ENCODE data around the gene INPP5A.

INPP5A gene

DNA sequence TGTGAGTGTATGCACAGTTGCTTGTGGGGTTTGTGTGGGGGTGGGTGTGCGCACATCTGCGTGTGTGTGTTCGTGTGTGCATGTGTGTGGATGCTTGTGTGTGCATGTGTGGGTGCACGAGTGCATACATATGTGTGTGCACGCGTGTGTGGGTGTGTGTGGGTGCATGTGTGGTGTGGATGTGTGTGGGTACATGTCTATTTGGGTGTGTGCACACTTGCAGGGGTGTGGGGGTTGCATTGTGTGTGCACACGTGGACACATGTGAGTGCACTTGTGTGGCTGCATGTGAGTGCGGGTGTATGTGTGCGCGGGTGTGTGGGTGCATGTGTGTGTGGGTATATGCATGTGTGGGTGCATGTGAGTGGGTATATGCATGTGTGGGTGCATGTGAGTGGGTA lies 174.7 kb downstream of the INPP5A start:
- DNase-seq: no peak

GRCh38 chr10:132712743-132713142 lies 175.2 kb downstream of the INPP5A start:
- DNase-seq: no peak

DNA sequence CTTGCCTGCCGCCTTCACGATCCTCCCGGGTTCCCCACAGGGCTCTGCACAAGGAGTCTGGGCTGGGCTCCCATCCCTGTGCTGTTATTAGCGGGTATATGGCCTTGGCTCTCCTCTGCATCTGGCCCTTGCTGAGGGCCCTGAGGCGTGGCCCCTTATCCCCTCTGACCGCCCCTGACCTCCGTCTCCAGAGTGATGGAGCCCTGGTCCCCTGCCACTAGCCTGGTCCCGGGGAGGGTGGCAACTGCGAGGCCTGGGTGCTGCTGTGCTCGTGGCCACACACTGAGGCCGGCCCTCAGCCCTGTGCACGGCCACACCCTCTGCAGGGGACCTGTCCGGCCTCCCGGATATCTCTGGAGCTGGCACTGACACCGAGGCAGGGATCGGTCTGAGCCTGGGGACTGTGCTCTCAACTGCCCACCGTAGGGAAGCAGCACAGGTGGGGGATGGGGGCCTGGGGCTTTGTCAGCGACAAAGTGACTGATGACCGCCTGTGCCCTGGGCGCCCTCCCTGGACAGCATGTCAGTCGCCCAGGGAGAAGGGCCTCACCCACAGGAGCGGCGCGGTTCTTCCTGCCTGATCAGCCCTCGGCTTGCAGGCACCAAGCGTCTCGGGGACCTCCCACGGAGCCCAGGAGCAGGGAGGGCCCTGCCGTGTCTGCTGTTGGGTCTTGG lies 176.0 kb downstream of the INPP5A start:
- DNase-seq: no peak

DNA sequence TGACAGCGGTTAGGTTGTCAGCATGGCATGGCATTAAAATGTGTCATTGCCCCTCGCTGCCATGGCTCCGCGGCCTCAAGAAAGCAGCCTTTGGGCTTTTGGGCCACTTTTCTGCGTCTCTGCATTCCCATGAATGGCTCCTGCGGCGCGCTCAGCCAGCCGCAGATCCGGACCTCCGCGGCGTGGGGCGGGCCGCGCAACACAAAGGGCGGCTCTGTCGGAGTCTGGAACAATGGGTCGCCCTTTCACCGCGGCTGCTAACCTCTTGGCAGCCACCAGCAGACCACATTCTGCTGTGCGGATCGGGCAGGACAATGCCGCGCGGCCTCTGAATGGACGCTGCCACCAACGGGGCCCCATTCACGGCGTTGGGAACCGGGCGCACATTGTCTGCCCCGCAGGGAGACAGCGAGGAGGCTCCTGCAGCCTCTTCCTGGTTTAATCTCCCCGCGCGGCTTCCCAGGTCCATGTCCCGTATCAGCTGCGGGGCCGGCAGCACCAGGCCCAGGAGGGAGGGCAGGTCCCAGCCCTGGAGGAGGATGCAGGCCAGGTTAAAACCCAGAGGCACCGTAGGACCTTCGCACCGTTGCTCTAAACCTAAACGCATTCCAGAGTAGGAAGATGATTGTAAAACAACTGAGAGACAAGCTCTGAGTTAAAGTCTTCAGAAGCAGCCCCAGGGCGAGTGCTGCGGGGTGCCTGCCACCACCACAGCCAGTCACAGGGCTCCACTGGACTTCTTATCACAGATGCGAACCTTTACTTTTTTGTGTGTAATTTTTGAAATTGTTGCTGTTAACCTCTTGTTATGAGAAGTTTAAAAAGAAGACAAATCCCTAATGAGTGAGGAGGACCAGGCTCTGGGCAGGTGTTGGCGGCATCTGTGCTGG lies 176.8 kb downstream of the INPP5A start:
- no peak for DNase-seq

GRCh38 chr10:132714986-132715775 lies 177.6 kb downstream of the INPP5A start:
- no peak for DNase-seq

GRCh38 chr10:132715776-132716680 lies 178.4 kb downstream of the INPP5A start:
- DNase-seq: no peak

DNA sequence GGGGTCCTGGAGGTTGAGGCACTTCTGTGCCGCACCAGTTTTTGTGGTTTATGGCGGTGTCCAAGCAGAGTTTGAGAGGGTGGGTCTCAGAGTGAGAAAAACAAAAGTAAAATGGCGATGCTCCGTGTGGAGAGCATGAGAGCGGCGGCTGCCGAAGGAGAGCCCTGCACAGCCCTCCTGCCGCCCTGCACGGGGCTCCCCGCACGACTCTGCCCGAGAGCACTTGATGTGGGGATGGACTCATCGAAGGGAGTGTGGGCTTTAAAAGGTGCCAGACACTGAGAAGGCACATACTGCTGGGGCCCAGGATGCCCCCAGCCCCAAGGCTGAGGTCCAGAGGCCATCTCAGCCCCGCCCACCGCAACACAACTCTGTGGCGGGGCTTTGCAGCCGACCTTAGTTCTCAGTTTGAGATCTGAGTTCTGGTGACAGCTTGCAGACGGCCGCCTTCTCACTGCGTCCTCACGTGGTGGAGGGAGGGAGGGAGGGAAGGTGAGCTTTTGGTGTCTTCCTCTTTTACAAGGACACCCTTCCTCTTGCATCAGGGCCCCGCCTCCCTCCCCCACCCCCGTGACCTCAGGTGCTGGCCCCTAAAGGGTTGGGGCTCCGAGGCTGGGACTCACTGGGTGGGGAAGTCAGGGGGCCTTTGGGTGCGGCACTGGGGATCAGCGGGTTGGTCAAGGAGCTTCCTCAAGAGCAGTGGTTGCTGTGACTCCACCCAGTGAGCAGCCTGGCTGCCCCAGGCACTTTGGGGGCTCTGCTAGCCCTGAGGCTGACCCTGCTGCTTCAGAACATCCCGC lies 179.3 kb downstream of the INPP5A start:
- no peak for DNase-seq

DNA sequence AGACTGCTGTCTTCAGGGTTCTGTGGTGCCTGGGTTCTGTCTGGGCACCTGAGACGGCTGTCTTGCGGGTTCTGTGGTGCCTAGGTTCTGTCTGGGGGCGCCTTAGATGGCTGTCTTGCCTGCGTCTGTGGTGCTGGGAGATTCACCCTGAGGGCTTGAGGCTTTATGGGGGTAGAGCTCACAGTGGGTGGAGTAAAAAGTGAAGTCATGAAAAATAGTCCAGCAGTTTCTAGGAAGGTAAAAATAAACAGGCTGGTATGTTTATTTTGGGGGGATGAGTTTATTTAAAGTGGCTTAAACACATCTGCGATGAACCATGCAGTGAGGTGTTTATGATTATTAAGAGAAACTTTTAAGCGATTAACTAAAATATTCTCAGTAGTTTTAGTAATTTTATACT lies 184.1 kb downstream of the INPP5A start:
- no peak for DNase-seq

DNA sequence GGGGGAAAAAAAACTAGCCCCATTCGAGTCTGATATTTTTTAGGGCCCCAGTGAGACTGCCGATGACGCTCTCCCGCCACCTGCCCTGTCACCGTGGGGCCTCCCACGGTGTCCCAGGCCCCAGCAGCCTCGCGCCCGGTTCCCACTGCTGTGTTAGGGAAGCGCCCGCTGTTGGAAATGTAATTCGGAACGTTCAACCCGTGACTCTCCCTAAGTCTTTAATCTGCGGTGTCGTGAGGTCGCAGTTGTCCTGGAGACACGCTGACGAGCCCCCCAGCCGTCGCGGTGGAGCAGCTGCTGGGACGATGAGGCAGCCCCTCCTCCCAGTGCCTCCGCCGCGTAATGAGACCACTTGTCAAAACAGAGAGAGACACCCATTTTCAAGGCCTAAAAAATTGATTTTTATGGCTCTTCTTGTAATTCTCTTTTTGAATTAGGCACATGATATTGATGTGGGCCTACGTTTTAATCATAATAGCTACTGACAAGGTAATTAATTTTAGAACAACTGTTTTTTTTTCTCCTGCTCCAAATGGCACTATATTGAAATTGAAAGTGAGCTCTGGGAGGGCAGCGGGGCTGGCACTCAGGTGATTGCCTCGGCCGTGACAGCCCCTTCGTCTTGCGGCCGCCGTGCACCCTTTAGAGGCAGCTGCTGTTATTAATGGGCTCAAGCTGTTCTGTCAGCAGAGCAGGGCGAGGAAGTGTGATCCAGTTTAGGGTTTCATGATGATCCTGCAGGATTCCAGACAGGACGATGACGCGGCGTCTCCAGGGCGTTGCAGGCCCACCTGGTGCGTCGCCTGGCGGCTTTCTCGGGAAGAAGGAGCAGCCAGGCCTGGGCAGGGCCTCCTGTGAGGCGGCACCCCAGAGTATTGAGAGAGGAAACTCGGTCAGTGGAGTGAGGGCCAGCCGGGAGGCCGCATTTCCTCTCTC lies 185.1 kb downstream of the INPP5A start:
- DNase-seq: no peak

DNA sequence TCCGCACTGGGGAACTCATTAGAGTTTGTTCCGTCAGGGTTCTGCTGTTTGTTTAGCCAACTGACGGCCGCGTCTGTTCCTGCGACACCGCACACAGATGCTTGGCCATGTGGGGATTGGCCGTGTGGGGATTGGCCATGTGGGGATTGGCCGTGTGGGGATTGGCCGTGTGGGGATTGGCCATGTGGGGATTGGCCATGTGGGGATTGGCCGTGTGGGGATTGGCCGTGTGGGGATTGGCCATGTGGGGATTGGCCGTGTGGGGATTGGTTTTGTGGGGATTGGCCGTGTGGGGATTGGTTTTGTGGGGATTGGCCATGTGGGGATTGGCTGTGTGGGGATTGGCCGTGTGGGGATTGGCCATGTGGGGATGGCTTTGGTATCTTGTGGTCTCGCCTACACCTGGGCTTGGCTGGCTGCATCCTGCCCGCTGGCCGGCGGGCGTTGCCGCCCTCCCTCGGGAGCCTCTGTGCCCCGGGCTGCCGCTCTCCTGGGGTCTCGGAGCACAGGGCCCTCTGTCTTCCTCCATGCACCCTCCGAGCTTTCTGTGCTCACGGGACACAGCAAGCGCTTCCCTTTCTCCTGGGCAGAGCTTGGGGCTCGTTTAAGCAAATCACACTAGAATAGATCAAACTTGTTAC lies 185.9 kb downstream of the INPP5A start:
- DNase-seq: no peak

DNA sequence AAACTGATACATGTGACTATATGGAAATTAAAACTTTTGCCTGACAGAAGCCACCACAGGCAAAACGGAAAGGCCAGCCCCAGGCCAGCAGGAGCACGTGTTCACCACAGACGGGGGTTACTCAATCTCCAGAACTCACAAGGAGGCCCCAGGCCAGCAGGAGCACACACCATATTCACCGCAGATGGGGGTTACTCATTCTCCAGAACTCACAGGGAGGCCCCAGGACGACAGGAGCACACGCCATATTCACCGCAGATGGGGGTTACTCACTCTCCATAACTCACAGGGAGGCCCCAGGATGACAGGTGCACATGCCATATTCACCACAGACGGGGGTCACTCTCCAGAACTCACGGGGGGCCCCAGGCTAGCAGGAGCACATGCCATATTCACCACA lies 186.9 kb downstream of the INPP5A start:
- no peak for DNase-seq

DNA sequence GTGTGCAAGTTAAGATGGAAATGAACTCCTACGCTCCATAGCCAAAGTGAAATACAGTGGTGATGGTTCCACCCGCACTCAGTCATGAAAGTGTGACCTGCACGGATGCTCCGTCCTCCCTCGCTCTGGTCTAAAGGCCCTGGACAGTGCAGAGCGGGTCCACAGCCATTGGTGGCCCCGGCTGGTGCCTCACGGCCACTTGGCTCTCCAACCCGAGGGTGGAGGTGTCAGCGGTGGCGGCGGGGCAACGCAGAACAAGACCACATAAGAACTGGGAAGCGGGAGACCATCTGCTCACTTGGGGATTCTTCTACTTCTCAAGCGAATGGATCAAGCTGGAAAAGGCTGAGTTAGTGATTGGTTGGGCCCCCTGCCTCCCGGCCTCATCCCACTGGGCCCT lies 187.6 kb downstream of the INPP5A start:
- no peak for DNase-seq

- no peak for DNase-seq
Measured at GRCh38 chr10:132726194-132726593, 188.6 kb downstream of the INPP5A start.

- no peak for DNase-seq
Measured at GRCh38 chr10:132726951-132727350, 189.4 kb downstream of the INPP5A start.

- no peak for DNase-seq
Measured at GRCh38 chr10:132727411-132727810, 189.8 kb downstream of the INPP5A start.

DNA sequence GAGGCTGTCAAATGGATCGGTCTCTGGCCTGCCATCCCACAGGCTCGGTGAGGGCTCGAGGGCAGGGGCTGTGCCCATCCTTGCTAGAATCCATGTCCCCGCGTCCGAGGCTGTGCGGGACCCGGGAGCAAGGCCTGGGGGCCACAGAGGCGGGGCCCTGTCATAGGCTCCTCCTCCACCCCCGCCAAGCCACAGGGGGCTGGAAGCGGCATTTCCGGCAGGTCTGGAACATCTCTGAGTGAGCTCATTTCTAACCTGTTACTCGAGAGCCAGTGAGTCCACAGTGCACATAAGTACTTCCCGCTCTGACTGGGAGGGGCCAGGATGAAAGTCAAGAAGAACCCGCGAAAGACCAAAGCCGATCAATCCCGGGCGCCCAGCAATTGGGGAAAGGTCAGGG lies 190.7 kb downstream of the INPP5A start:
- DNase-seq: no peak

DNA sequence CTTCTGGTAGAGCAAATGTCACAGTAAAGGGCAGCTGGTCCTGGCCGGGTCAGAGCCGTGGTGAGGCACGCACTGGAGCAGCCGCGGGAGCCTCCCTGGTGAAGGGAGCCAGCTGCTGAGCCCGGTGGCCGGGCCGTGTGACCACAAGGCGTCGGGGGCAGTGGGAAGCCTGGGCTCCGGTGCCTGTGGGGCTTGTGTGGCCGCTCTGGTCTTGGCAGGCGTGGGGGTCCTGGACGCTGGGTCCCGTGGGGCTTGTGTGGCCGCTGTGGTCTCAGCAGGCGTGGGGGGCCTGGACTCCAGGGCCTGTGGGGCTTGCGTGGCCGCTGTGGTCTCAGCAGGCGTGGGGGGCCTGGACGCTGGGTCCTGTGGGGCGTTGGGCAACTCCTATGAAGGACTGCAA lies 191.2 kb downstream of the INPP5A start:
- DNase-seq: no peak

GRCh38 chr10:132729810-132730572 lies 192.4 kb downstream of the INPP5A start:
- DNase-seq: no peak

GRCh38 chr10:132730573-132730953 lies 193.0 kb downstream of the INPP5A start:
- no peak for DNase-seq
